OCI-LY1 (cell line): ENCODE data around the gene RPS15A.

ENCODE experiments used
- CTCF ChIP-seq: fragments of 200-600 bp; sonication (generic), shearing (Covaris generic); IDR thresholded peaks from 2 replicates; pipeline ENCODE4 v1.5.1; 2017; ENCODE audit warnings: mild to moderate bottlenecking, antibody characterized with exemption, low read length, moderate library complexity, mixed read lengths
- EZH2 ChIP-seq: fragments of 200-600 bp; sonication (generic), shearing (Covaris generic); IDR thresholded peaks from 2 replicates; pipeline ENCODE4 v1.8.0; 2017; ENCODE audit warnings: borderline replicate concordance, mixed run types, mild to moderate bottlenecking, antibody characterized with exemption, low read length, moderate library complexity, mixed read lengths

GRCh38 chr16:18802767-18803343, 12.7 kb upstream of the RPS15A start:
- TF ChIP-seq CTCF (no peak), EZH2 (no peak)
